ENCODE measurements around the gene UGT3A1. TPM values are rescaled to one million over a fixed set of nuclear protein-coding genes. Genes with fewer than 3 reads are reported as not detected.

Gene UGT3A1
- total RNA-seq, 1 experiment from 2014 or later = not detected

- Histone ChIP-seq H3K9me3 (no peaks in the 10 kb centered on the region), H3K4me3 (ENCODE audit: low read depth, low read length) (no peak overlapping the region), H3K36me3 (ENCODE audit: control insufficient read depth, insufficient read depth, low read length) (no peaks in the 10 kb centered on the region), H3K27me3 (replicated peaks; ENCODE audit: control insufficient read depth, insufficient read depth, low read length) (no peaks in the 10 kb centered on the region), H3K4me1 (no peaks in the 10 kb centered on the region)
- no peak overlapping the region for H3K27ac Mint-ChIP-seq (ENCODE audit: unreplicated experiment)
- TF ChIP-seq CTCF (IDR thresholded peaks at IDR 0.05; ENCODE audit: insufficient read depth in 1 of 2, low read depth in 1 of 2, low read length in 1 of 2, severe bottlenecking in 1 of 2, unreplicated experiment in 1 of 2) = no peak
- H3K36me3 Mint-ChIP-seq (ENCODE audit: insufficient read depth, unreplicated experiment) = no peaks in the 10 kb centered on the region
- H3K27me3 Mint-ChIP-seq (ENCODE audit: insufficient read depth, unreplicated experiment) = peaks cover 8% of the 10 kb centered on the region
- no peak overlapping the region for H3K4me3 Mint-ChIP-seq (ENCODE audit: unreplicated experiment)
- POLR2A ChIA-PET = no interaction called here
- intact Hi-C loops (cut with micrococcal nuclease; ENCODE audit: unreplicated experiment) = no loop called here
- CTCF ChIA-PET = no interaction called here
- no TSS peak for BruUV-seq (replicated peaks)
- peaks cover 6% of the 10 kb centered on the region for H3K4me1 Mint-ChIP-seq (ENCODE audit: low read depth, unreplicated experiment)
- DNase-seq = no peak
- H3K9me3 Mint-ChIP-seq (ENCODE audit: unreplicated experiment) = peaks cover 8% of the 10 kb centered on the region
Measured at GRCh38 chr5:35908228-35908627, 83.0 kb downstream of the UGT3A1 start.

- no peak for DNase-seq
- Histone ChIP-seq H3K4me1 (no peaks in the 10 kb centered on the region), H3K27me3 (replicated peaks; ENCODE audit: control insufficient read depth, insufficient read depth, low read length) (no peaks in the 10 kb centered on the region), H3K9me3 (no peaks in the 10 kb centered on the region), H3K4me3 (ENCODE audit: low read depth, low read length) (no peak overlapping the region), H3K36me3 (ENCODE audit: control insufficient read depth, insufficient read depth, low read length) (no peaks in the 10 kb centered on the region)
- no peak overlapping the region for H3K4me3 Mint-ChIP-seq (ENCODE audit: unreplicated experiment)
- H3K36me3 Mint-ChIP-seq (ENCODE audit: insufficient read depth, unreplicated experiment) = no peaks in the 10 kb centered on the region
- peaks cover 6% of the 10 kb centered on the region for H3K4me1 Mint-ChIP-seq (ENCODE audit: low read depth, unreplicated experiment)
- BruUV-seq (replicated peaks) = no TSS peak
- POLR2A ChIA-PET = no interaction called here
- H3K9me3 Mint-ChIP-seq (ENCODE audit: unreplicated experiment) = no peaks in the 10 kb centered on the region
- no peak overlapping the region for H3K27ac Mint-ChIP-seq (ENCODE audit: unreplicated experiment)
- CTCF ChIA-PET = no interaction called here
- peaks cover 9% of the 10 kb centered on the region for H3K27me3 Mint-ChIP-seq (ENCODE audit: insufficient read depth, unreplicated experiment)
- TF ChIP-seq CTCF (IDR thresholded peaks at IDR 0.05; ENCODE audit: insufficient read depth in 1 of 2, low read depth in 1 of 2, low read length in 1 of 2, severe bottlenecking in 1 of 2, unreplicated experiment in 1 of 2) = no peak
- intact Hi-C loops (cut with micrococcal nuclease; ENCODE audit: unreplicated experiment) = no loop called here
Measured at GRCh38 chr5:35904443-35905132, 86.6 kb downstream of the UGT3A1 start.

GRCh38 chr5:35903631-35904203, 87.5 kb downstream of the UGT3A1 start:
- BruUV-seq (replicated peaks) = no TSS peak
- H3K9me3 ChIP-seq = no peaks in the 10 kb centered on the region
- POLR2A ChIA-PET = no interaction called here
- TF ChIP-seq CTCF (IDR thresholded peaks at IDR 0.05; ENCODE audit: insufficient read depth in 1 of 2, low read depth in 1 of 2, low read length in 1 of 2, severe bottlenecking in 1 of 2, unreplicated experiment in 1 of 2) = no peak
- no peak for DNase-seq
- Mint-ChIP-seq H3K27ac (ENCODE audit: unreplicated experiment) (no peak overlapping the region), H3K36me3 (ENCODE audit: insufficient read depth, unreplicated experiment) (no peaks in the 10 kb centered on the region), H3K4me1 (ENCODE audit: low read depth, unreplicated experiment) (peaks cover under 1% of the 10 kb centered on the region), H3K9me3 (ENCODE audit: unreplicated experiment) (no peaks in the 10 kb centered on the region), H3K27me3 (ENCODE audit: insufficient read depth, unreplicated experiment) (peaks cover 10% of the 10 kb centered on the region), H3K4me3 (ENCODE audit: unreplicated experiment) (no peak overlapping the region)
- intact Hi-C loops (cut with micrococcal nuclease; ENCODE audit: unreplicated experiment) = no loop called here
- H3K4me1 ChIP-seq = no peaks in the 10 kb centered on the region
- no peaks in the 10 kb centered on the region for H3K27me3 ChIP-seq (replicated peaks; ENCODE audit: control insufficient read depth, insufficient read depth, low read length)
- CTCF ChIA-PET = no interaction called here
- H3K36me3 ChIP-seq (ENCODE audit: control insufficient read depth, insufficient read depth, low read length) = no peaks in the 10 kb centered on the region
- no peak overlapping the region for H3K4me3 ChIP-seq (ENCODE audit: low read depth, low read length)

All from Caco-2 (cell line).